Effector memory CD8-positive, alpha-beta T cell (primary cell): ENCODE results near the gene STK11.
A peak's percentile ranks its signal among the peaks of the same experiment; 100 is the strongest.

ENCODE experiments used
- ATAC-seq: fragments of 150-1000 bp; cut with Tn5 transposase; replicated peaks from 2 replicates; pipeline ENCODE4 v1.10.0; 2021; ENCODE audit warnings: mild to moderate bottlenecking, moderate library complexity
- DNase-seq, 3 experiments: peaks; one replicate each; pipeline ENCODE4 v3.0.0; 2021
- H3K27ac Mint-ChIP-seq, 2 donors: one replicate each; pipeline ENCODE4 v1.8.0; 2022; ENCODE audit warnings: mild to moderate bottlenecking in 2 of 2, mixed read lengths in 2 of 2, moderate library complexity in 2 of 2
- H3K27me3 Mint-ChIP-seq, 2 donors: one replicate each; pipeline ENCODE4 v1.8.0; 2022; ENCODE audit warnings: mixed read lengths in 2 of 2
- H3K36me3 Mint-ChIP-seq: one replicate; pipeline ENCODE4 v1.8.0; 2022; ENCODE audit warnings: mild to moderate bottlenecking, moderate library complexity, mixed read lengths; ENCODE audit not compliant: insufficient read depth
- H3K4me1 Mint-ChIP-seq, 2 donors: one replicate each; pipeline ENCODE4 v1.8.0; 2022; ENCODE audit warnings: low read depth in 2 of 2, mixed read lengths in 2 of 2
- H3K4me3 Mint-ChIP-seq, 2 donors: one replicate each; pipeline ENCODE4 v1.8.0; 2022; ENCODE audit warnings: mild to moderate bottlenecking in 2 of 2, mixed read lengths in 2 of 2, moderate library complexity in 2 of 2
- H3K9me3 Mint-ChIP-seq, 2 donors: one replicate each; pipeline ENCODE4 v1.8.0; 2022; ENCODE audit warnings: mixed read lengths in 2 of 2

STK11 gene

DNA sequence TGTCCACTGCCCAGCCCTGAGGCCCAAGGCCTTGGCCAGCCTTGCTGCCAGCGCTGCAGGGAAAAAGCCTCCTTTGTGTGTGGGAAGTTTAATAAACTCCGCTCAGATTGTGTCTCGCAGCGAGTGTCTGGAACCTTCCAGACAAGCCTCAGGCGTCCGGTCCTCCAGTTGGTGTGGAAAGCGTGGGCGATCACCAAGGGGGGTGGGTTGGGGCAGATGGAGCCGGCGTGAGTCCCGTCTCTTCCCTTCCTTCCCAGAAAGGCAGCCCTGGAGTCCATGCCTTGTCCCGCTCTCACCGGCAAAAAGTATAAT, 4.6 kb downstream of the STK11 start:
- peaks cover 36 to 45% of the 10 kb centered on the region in 2 donors for H3K4me1 Mint-ChIP-seq
- peaks cover 39% of the 10 kb centered on the region for H3K36me3 Mint-ChIP-seq
- H3K27ac Mint-ChIP-seq: no peak overlapping the region
- DNase-seq: no peak
- no peaks in the 10 kb centered on the region for H3K9me3 Mint-ChIP-seq
- ATAC-seq: no peak
- H3K4me3 Mint-ChIP-seq: no peak overlapping the region
- no peaks in the 10 kb centered on the region for H3K27me3 Mint-ChIP-seq

- no peak for ATAC-seq
- Mint-ChIP-seq H3K36me3 (peaks cover 40% of the 10 kb centered on the region), H3K4me1 (peaks cover 33 to 46% of the 10 kb centered on the region in 2 donors), H3K27me3 (no peaks in the 10 kb centered on the region), H3K27ac (peak overlapping the region in 1 of 2 donors; percentile 67), H3K4me3 (peak overlapping the region in 1 of 2 donors; percentile 37), H3K9me3 (no peaks in the 10 kb centered on the region)
- no peak for DNase-seq
Measured at GRCh38 chr19:1211494-1212234, 6.1 kb downstream of the STK11 start.

DNA sequence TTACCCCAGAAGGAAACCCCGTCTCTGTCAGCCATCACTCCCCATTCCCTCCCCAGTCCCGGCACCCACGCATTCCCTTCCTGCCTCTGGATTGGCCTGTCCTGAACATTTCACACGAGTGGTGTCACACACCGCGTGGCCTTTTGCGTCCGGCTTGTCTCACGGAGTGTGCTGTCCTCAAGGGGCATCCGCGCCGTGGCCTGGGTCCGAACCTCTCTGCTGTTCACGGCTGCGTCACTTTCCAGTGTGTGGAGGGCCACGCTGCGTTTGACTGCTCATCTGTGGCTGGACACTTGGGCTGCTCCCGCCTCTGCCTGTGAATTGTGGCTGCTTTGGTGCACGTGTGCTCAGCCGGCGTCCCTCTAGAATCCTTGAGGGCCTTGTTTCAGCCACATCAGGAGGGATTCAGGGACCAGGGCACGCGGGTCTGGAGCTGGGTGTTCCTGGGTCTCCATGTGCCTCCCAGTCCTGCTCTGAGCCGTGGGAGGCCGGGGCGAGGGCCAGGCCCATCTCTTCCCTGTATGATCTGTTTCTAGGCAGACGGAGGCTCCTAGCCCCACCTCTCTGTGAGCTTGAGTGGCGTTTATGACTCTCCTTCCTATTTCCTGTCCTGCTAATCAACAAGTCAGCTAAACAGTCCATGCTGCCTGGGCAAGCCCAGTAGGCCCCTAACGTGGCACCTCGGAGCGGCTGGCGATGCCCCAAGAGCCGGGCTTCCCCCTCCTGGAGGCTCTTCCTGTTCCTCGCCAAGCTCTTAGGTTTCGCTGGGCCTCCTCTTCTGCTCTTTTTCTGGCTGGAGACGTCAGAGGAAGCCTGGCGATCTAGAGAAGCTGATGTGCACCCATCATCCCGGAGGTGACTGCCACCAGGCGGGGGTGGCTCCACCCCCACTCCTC, 8.1 kb downstream of the STK11 start:
- peak in 2 of 3 experiments; percentile 21 to 32 for DNase-seq

DNA sequence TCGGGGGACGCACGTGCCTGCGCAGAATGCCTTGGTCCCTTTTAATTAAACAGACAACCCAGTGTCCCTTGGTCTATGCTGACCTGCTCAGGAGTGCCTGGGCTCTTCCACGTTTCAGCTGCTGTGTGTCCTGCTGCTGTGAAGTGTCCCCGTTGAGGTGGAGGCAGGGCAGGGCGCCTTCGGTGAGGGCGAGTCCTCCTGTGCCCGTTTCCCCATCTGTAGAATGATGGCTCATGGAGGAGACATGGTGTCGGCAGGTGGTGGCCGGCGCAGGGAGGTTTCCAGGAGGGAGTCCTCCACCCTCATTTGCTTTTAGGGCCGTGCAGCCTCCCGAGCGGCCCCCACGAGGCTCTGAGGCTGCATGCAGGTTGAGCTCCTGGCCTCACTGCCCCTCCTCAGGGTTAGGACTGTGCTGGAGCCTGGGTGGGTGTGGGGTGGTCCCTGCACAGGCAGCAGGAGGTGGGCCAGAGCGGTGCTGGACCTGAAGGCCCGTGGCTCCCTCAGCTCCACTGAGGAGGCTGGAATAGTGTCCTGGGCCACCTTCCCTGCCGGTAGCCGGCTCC, 8.8 kb downstream of the STK11 start:
- no peaks in the 10 kb centered on the region for H3K9me3 Mint-ChIP-seq
- peak overlapping the region; percentile 67 for H3K4me3 Mint-ChIP-seq
- no peak for ATAC-seq
- H3K27me3 Mint-ChIP-seq: no peaks in the 10 kb centered on the region
- H3K27ac Mint-ChIP-seq: peak overlapping the region in 1 of 2 donors; percentile 90
- DNase-seq: no peak
- H3K4me1 Mint-ChIP-seq: peaks cover 22 to 32% of the 10 kb centered on the region in 2 donors
- peaks cover 31% of the 10 kb centered on the region for H3K36me3 Mint-ChIP-seq

More for the DNA sequence above, 8.1 kb downstream of the STK11 start:
- Mint-ChIP-seq H3K27me3 (no peaks in the 10 kb centered on the region), H3K4me3 (peak overlapping the region; percentile 67), H3K27ac (peak overlapping the region; percentile 31 to 90), H3K4me1 (peaks cover 22 to 33% of the 10 kb centered on the region in 2 donors), H3K36me3 (peaks cover 34% of the 10 kb centered on the region), H3K9me3 (no peaks in the 10 kb centered on the region)
- ATAC-seq: peak; percentile 86

- DNase-seq: no peak
- Mint-ChIP-seq H3K27me3 (no peaks in the 10 kb centered on the region), H3K36me3 (peaks cover 31% of the 10 kb centered on the region), H3K27ac (peak overlapping the region in 1 of 2 donors; percentile 51), H3K9me3 (no peaks in the 10 kb centered on the region), H3K4me3 (no peak overlapping the region), H3K4me1 (peaks cover 19 to 27% of the 10 kb centered on the region in 2 donors)
- no peak for ATAC-seq
Measured at GRCh38 chr19:1214862-1215731, 9.5 kb downstream of the STK11 start.

GRCh38 chr19:1216756-1217155, 11.2 kb downstream of the STK11 start:
- Mint-ChIP-seq H3K9me3 (no peaks in the 10 kb centered on the region), H3K4me3 (no peak overlapping the region), H3K27me3 (no peaks in the 10 kb centered on the region), H3K4me1 (peaks cover 16 to 17% of the 10 kb centered on the region in 2 donors), H3K27ac (no peak overlapping the region), H3K36me3 (peaks cover 34% of the 10 kb centered on the region)
- ATAC-seq (no peak), DNase-seq (no peak)

- DNase-seq (no peak), ATAC-seq (no peak)
- Mint-ChIP-seq H3K4me1 (peaks cover 15 to 17% of the 10 kb centered on the region in 2 donors), H3K4me3 (no peak overlapping the region), H3K27me3 (no peaks in the 10 kb centered on the region), H3K27ac (peak overlapping the region in 1 of 2 donors; percentile 41), H3K9me3 (no peaks in the 10 kb centered on the region), H3K36me3 (peaks cover 32% of the 10 kb centered on the region)
Measured at GRCh38 chr19:1217366-1217765, 11.8 kb downstream of the STK11 start.

DNA sequence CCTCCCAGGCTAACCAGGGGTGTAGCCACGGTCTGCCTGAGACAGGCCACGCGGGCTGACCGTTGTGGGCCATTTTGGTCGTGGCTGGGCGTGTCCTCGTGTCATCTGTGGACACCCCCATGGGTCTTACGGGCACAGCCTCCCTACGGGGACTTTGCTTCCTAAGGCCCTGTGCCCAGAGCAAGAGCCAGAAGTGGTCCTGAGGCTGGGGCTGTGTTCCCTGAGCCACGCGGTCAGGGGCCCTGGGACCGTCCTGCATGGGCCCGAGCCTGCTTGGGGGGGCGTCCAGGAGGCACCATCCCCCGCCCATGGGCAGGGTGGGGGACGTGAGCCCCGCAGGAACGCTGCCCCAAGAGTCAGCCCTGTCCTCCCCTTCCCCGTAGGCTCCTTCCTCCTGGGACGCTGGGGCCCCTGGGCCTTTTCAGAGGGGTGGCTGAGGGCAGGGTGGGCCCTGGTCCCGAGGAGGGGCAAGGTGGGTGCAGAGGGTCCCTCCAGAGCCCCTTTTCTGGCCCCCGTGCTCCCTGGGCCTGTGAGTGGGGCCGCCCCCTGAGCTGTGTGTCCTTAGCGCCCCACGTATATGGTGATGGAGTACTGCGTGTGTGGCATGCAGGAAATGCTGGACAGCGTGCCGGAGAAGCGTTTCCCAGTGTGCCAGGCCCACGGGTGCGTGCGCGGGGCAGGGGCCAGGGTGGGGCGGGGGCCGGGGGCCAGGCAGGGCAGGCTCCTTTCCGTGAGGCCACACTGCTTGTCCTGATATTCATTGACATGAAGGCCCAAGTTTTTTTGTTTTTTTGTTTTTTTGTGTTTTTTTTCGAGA, 13.4 kb downstream of the STK11 start:
- H3K36me3 Mint-ChIP-seq: peaks cover 24% of the 10 kb centered on the region
- no peaks in the 10 kb centered on the region for H3K9me3 Mint-ChIP-seq
- H3K4me3 Mint-ChIP-seq: no peak overlapping the region
- no peaks in the 10 kb centered on the region for H3K27me3 Mint-ChIP-seq
- no peak for DNase-seq
- peaks cover 5 to 7% of the 10 kb centered on the region in 2 donors for H3K4me1 Mint-ChIP-seq
- H3K27ac Mint-ChIP-seq: no peak overlapping the region
- ATAC-seq: no peak

- H3K9me3 Mint-ChIP-seq: no peaks in the 10 kb centered on the region
- H3K4me1 Mint-ChIP-seq: peaks cover 3 to 4% of the 10 kb centered on the region in 2 donors
- DNase-seq: no peak
- peaks cover 21% of the 10 kb centered on the region for H3K36me3 Mint-ChIP-seq
- no peak overlapping the region for H3K4me3 Mint-ChIP-seq
- no peak overlapping the region for H3K27ac Mint-ChIP-seq
- no peak for ATAC-seq
- no peaks in the 10 kb centered on the region for H3K27me3 Mint-ChIP-seq
Measured at GRCh38 chr19:1219786-1220476, 14.4 kb downstream of the STK11 start.

DNA sequence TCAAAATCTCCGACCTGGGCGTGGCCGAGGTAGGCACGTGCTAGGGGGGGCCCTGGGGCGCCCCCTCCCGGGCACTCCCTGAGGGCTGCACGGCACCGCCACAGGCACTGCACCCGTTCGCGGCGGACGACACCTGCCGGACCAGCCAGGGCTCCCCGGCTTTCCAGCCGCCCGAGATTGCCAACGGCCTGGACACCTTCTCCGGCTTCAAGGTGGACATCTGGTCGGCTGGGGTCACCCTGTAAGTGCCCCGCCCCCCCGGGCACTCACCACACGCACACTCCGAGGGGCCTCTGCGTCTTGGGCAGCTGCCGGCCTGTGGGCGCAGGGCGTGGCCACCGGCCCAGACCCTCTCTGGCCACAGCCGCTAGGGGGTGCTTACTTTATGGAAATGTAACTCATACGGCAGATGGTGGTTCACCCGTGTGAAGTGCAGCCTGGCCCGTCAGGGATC, 14.9 kb downstream of the STK11 start:
- Mint-ChIP-seq H3K36me3 (peaks cover 22% of the 10 kb centered on the region), H3K27ac (peak overlapping the region in 1 of 2 donors; percentile 41), H3K4me3 (no peak overlapping the region), H3K4me1 (peaks cover 3 to 4% of the 10 kb centered on the region in 2 donors), H3K27me3 (no peaks in the 10 kb centered on the region), H3K9me3 (no peaks in the 10 kb centered on the region)
- DNase-seq (no peak), ATAC-seq (no peak)

- no peaks in the 10 kb centered on the region for H3K27me3 Mint-ChIP-seq
Measured at GRCh38 chr19:1220976-1221903, 15.7 kb downstream of the STK11 start.

More at GRCh38 chr19:1220976-1221903, 15.7 kb downstream of the STK11 start:
- peaks cover 22% of the 10 kb centered on the region for H3K36me3 Mint-ChIP-seq
- DNase-seq: no peak
- no peak for ATAC-seq
- no peaks in the 10 kb centered on the region for H3K9me3 Mint-ChIP-seq
- H3K4me1 Mint-ChIP-seq: peaks cover 2 to 3% of the 10 kb centered on the region in 2 donors
- H3K4me3 Mint-ChIP-seq: no peak overlapping the region
- H3K27ac Mint-ChIP-seq: peak overlapping the region in 1 of 2 donors; percentile 41
